Measurements from ENCODE around the gene PTPRZ1.

DNA sequence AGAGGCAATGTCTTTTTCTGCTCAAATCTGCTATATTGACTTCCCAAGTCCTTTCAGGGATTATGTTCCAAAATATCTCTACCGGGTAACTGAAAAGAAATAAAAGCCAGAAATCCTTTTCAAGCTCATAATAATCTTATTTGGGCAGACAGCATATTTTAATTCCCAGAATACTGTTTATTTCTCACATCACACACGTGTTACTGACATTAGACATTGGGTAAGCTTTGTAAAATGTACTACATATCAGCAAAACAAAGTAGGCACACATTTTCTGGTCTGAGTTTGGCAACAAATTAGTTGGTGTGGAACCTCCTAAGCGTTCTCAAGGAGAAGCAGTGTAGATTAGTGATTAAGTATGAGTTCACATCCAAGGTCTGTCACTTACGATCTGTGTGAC, 10.4 kb upstream of the PTPRZ1 start:
- TF ChIP-seq NR1H2 (CRISPR knock-in tag; IDR thresholded peaks at IDR 0.05) (no peak), IRF2 (CRISPR knock-in tag; IDR thresholded peaks at IDR 0.05; ENCODE audit: borderline replicate concordance, low read depth) (no peak), SMAD4 (CRISPR knock-in tag; IDR thresholded peaks at IDR 0.05) (no peak), ZBTB21 (CRISPR knock-in tag; IDR thresholded peaks at IDR 0.05; ENCODE audit: borderline replicate concordance) (no peak), OVOL2 (CRISPR knock-in tag; IDR thresholded peaks at IDR 0.05; ENCODE audit: borderline replicate concordance) (no peak)
- TF ChIP-seq, protein P1, sequence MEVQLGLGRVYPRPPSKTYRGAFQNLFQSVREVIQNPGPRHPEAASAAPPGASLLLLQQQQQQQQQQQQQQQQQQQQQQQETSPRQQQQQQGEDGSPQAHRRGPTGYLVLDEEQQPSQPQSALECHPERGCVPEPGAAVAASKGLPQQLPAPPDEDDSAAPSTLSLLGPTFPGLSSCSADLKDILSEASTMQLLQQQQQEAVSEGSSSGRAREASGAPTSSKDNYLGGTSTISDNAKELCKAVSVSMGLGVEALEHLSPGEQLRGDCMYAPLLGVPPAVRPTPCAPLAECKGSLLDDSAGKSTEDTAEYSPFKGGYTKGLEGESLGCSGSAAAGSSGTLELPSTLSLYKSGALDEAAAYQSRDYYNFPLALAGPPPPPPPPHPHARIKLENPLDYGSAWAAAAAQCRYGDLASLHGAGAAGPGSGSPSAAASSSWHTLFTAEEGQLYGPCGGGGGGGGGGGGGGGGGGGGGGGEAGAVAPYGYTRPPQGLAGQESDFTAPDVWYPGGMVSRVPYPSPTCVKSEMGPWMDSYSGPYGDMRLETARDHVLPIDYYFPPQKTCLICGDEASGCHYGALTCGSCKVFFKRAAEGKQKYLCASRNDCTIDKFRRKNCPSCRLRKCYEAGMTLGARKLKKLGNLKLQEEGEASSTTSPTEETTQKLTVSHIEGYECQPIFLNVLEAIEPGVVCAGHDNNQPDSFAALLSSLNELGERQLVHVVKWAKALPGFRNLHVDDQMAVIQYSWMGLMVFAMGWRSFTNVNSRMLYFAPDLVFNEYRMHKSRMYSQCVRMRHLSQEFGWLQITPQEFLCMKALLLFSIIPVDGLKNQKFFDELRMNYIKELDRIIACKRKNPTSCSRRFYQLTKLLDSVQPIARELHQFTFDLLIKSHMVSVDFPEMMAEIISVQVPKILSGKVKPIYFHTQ (CRISPR knock-in tag; IDR thresholded peaks at IDR 0.05) = no peak
- TF ChIP-seq, protein P2, sequence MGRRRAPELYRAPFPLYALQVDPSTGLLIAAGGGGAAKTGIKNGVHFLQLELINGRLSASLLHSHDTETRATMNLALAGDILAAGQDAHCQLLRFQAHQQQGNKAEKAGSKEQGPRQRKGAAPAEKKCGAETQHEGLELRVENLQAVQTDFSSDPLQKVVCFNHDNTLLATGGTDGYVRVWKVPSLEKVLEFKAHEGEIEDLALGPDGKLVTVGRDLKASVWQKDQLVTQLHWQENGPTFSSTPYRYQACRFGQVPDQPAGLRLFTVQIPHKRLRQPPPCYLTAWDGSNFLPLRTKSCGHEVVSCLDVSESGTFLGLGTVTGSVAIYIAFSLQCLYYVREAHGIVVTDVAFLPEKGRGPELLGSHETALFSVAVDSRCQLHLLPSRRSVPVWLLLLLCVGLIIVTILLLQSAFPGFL (CRISPR knock-in tag; IDR thresholded peaks at IDR 0.05; ENCODE audit: borderline replicate concordance) = no peak
- TF ChIP-seq, protein P3, sequence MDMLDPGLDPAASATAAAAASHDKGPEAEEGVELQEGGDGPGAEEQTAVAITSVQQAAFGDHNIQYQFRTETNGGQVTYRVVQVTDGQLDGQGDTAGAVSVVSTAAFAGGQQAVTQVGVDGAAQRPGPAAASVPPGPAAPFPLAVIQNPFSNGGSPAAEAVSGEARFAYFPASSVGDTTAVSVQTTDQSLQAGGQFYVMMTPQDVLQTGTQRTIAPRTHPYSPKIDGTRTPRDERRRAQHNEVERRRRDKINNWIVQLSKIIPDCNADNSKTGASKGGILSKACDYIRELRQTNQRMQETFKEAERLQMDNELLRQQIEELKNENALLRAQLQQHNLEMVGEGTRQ (CRISPR knock-in tag; IDR thresholded peaks at IDR 0.05) = no peak
- TF ChIP-seq, protein P4, sequence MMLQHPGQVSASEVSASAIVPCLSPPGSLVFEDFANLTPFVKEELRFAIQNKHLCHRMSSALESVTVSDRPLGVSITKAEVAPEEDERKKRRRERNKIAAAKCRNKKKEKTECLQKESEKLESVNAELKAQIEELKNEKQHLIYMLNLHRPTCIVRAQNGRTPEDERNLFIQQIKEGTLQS (CRISPR knock-in tag; conservative IDR thresholded peaks at IDR 0.05) = no peak
- TF ChIP-seq, protein P5, sequence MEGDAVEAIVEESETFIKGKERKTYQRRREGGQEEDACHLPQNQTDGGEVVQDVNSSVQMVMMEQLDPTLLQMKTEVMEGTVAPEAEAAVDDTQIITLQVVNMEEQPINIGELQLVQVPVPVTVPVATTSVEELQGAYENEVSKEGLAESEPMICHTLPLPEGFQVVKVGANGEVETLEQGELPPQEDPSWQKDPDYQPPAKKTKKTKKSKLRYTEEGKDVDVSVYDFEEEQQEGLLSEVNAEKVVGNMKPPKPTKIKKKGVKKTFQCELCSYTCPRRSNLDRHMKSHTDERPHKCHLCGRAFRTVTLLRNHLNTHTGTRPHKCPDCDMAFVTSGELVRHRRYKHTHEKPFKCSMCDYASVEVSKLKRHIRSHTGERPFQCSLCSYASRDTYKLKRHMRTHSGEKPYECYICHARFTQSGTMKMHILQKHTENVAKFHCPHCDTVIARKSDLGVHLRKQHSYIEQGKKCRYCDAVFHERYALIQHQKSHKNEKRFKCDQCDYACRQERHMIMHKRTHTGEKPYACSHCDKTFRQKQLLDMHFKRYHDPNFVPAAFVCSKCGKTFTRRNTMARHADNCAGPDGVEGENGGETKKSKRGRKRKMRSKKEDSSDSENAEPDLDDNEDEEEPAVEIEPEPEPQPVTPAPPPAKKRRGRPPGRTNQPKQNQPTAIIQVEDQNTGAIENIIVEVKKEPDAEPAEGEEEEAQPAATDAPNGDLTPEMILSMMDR (IDR thresholded peaks at IDR 0.05) = no peak

All from WTC11 (cell line).